ENCODE results near the gene TMEM200A.
"Not testable (repeated sequence)": the region's sequence is repeated elsewhere in the genome, so short reads cannot be mapped to it uniquely, and the experiment has no call there.

Gene TMEM200A

DNA sequence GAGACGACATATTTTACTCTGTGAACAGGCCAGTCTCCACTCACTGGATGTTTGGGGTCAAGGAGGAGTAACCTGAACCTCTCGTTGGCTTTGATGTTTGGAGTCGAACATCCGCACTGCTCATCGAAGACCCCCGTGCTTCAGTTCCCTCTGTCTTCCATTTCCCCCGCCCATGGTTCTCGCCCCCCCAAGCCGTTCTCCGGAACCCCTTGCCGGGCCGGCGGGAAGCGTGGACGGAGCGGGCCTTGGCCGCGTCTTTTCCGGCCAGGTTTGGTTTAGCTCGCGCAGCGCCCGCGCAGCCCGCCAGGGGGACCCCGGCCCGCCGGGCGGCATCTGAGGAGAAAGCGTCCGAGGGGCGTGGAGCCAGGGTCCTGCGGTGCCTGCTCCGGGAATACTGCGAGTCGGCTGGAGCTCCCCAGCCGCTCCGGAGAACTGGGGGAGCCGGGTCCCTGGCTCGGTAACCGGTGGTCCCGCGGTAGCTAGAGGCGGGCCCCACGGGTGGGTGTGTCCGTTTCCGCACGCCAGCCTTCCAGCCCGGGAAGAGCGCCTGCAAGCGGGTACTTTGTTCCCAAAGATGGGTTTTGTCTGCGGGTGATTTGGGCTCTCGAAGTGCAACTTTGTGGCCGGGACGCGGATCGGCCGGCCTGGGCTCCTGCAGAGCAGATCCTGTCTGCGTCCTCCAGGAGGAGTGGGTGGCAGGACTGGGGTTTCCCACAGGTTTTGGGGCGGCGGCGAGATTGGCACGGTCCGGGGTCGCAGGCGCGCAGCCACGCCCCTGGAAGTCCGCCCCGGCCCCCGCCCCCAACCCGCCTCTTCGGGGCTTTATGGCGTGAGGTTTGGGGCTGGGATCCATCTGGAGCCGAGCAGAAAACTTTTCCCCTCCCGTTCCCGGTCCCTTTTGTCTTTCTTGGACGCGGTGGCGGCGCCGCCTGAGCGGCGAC, at the start of gene TMEM200A:
TMEM200A (plus strand) TSS at position 852 of the 941 bp plus-strand sequence. CDS start 74,406 bp downstream, outside the sequence.
- DNase-seq (ENCODE audit: low read depth, low spot score), result no peak

- DNase-seq (ENCODE audit: low read depth, low spot score), result no peak
Measured at GRCh38 chr6:130320908-130321307, 44.9 kb upstream of the TMEM200A start.

DNA sequence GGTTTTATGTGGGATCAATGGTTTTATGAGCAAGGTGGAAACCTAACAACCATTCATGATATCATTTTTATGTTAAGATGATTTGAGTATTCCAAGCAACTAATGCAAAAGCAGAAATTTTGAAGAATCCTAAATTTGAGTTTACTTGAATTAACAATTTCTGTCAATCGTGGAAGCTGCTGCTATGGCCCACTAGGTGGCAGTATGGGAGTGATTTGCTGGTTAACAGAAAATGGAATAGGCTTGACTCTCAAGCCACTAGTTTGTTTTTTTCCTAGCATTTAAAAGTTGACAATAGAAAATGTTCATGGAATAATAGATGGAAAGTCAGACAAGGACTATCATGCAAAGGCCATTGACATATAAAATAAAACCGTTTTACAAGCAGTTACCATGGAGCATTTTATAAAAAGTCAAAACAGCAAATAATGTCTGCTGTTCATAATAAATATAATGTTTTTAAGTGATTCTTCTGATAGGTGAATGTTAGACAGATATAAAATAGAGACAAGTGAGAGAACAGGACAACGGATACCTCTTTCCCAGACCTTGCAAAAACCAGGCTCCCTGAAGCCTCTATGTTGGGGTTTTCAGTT, 43.0 kb upstream of the TMEM200A start:
- DNase-seq (ENCODE audit: low read depth, low spot score), result peak; percentile 19

DNA sequence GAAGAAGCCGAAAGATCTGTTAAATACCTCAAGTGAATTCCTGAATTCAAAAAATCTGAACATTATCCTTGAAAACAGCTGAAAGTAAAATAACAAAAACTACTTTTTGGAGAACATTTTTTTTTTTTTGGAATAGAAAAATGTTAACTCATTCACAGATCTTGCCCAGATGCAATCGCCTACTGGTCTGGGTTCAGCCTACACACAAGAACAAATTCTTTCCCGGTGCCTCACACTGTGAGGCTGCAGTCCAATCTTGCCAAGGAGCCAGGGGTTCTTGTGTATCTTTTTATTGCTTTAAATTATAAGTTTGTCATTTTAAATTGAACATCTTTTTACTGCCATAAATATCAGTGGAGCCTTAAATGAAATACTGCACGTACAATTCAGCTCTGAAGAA, 41.2 kb upstream of the TMEM200A start:
- DNase-seq (ENCODE audit: low read depth, low spot score), result no peak

GRCh38 chr6:130326496-130326895, 39.3 kb upstream of the TMEM200A start:
- no peak for DNase-seq (ENCODE audit: low read depth, low spot score)

- no peak for DNase-seq (ENCODE audit: low read depth, low spot score)
Measured at GRCh38 chr6:130337534-130337933, 28.3 kb upstream of the TMEM200A start.

DNA sequence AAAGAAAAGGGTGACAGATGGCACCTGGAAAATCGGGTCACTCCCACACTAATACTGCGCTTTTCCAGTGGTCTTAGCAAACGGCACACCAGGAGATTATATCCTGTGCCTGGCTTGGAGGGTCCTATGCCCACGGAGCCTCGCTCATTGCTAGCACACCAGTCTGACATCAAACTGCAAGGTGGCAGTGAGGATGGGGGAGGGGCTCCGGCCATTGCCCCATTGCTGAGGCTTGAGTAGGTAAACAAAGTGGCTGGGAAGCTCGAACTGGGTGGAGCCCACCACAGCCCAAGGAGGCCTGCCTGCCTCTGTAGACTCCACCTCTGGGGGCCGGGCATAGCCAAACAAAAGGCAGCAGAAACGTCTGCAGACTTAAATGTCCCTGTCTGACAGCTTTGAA, 19.5 kb upstream of the TMEM200A start:
- DNase-seq (ENCODE audit: low read depth, low spot score), result not testable (repeated sequence)

DNA sequence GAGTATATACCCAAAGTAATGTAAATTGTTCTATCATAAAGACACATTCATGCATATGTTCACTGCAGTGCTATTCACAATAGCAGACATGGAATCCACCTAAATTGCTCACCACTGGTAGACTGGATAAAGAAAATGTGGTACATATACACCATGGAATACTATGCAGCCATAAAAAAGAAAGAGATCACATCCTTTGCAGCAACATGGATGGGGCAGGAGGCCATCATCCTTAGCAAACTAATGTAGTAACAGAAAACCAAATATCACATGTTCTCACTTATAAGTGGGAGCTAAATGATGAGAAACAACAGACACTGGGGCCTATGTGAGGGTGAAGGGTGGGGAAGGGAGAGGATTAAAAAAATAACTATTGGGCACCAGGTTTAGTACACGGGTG, 11.5 kb upstream of the TMEM200A start:
- DNase-seq (ENCODE audit: low read depth, low spot score), result no peak

DNA sequence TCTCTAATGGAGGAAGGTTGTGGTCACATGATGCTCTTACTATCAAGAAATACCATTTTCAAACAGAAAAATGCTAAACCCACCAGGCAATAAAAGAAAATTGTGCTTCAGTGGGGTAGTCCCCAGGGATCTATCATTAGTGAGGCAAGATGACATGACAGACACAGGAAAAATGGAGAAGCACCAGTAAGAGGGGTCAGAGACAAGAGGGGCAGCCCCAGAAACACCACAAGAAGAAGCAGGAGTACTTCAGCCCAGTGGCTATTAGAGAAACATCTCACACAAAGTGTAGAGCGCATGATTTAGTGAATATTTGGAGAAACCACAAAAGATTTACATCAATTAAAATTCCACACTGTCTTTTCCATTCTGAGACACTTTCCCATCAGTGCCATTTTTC, 10.2 kb upstream of the TMEM200A start:
- no peak for DNase-seq (ENCODE audit: low read depth, low spot score)

- no peak for DNase-seq (ENCODE audit: low read depth, low spot score)
Measured at GRCh38 chr6:130357436-130357835, 8.4 kb upstream of the TMEM200A start.

DNA sequence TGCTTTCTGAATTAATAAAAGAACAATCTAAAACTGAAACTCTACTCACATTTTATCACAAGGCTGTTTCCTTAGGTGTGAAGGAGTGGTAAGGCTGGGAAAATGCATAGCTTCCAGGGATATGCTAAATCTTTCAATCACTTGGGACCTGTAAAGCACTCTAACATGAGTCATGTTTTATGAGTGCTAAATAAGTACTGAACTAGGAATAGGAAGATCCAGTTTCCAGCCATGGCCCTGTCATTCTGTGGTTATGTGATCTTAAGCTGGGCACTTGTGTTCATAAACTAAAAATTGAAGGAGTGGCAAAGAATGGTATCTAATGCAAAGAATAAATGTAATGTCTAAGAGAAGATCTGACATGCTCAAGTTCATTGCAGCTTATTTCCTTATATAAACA, 6.1 kb upstream of the TMEM200A start:
- DNase-seq (ENCODE audit: low read depth, low spot score), result no peak

- DNase-seq (ENCODE audit: low read depth, low spot score), result no peak
Measured at GRCh38 chr6:130362128-130362527, 3.7 kb upstream of the TMEM200A start.

DNA sequence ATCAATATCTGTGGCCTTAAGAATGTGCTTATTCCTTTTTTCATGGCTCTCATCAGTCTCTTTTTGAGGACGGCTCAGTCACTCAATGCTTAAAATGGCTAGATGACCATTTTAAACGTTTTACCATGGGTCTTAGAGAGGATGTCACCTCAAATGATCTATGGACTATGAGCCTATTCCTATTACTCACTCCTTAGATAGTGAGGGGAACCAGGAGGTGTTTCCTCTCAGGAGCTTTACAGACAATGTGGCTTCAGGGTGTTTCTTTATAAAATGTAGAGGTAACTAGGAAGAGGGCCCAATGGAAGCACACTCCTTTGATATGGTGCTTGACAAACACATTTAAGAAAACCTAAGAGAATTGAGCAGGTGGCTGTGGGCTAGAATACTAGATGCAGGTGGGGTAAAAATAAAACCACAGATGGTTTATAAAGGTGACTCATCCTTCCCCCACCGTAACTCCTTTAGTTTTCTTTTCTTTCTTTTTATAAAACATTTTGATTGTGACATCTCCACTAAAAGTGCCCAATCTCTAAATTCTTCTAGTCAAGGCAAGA, 1.5 kb upstream of the TMEM200A start:
- DNase-seq (ENCODE audit: low read depth, low spot score), result no peak

DNA sequence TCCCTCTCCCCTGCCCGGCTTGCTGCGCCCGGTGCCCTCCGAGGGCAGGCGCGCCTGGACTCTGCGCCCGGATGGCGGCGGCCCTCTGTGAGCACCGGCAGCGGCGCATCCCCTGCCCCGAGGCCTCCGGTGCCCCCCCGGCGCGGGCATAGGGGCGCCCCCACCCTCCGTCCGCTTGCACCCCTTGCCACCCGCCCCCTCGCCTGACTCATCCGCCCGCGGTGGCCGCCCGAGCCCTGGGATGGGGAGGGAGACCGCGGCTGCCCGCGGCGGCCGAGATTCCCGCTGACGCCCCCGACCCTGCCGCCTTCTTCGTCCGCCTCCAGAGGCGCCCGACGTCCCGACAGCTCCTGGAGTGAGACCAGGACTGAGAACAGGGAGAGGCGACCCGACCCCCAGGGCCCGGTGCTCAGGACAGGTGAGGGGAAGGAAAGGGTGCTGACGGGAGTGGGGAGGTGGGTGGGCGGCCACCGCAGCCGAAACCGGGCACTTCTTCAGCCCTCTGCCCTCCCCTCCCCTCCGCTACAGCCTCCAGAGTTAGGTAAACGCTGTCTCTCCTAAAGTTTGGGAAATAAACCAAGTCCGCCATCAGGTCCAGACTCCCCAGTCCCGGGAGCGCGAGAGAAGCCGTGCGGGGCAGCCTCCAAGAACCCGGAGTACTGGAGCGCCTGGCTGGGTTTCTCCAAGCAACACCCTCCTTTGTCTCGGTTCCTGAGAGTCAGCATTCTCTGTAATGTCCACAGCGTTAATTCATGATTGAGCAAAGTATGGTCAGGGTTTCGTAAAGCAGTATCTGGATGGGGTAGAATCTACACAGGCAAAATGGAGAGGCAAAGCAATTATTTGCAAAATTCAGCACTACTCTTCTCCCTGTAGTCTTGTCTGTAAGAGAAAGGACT, 539 bp downstream of the TMEM200A start:
- no peak for DNase-seq (ENCODE audit: low read depth, low spot score)

DNA sequence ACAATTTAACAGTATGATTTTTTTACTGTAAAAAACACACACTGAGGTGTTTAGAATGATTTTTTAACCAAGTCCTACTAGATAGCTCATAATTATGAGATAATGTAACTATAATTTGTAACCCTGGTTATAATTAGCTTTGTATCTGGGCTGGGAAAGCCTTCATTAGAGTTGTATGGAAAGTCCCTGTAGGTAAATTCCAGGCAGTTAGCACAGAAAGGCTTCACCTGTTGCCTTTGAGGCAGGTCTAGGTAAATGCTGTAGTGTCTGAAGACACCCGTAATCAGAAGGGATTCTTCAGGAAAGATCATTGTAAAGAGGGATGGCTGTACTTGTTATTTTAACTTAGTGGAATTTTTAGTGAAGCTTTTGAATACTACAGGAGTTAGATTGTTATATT, 1.9 kb downstream of the TMEM200A start:
- no peak for DNase-seq (ENCODE audit: low read depth, low spot score)

GRCh38 chr6:130368576-130368975, 2.8 kb downstream of the TMEM200A start:
- DNase-seq (ENCODE audit: low read depth, low spot score), result no peak

GRCh38 chr6:130369831-130370230, 4.0 kb downstream of the TMEM200A start:
- no peak for DNase-seq (ENCODE audit: low read depth, low spot score)

DNA sequence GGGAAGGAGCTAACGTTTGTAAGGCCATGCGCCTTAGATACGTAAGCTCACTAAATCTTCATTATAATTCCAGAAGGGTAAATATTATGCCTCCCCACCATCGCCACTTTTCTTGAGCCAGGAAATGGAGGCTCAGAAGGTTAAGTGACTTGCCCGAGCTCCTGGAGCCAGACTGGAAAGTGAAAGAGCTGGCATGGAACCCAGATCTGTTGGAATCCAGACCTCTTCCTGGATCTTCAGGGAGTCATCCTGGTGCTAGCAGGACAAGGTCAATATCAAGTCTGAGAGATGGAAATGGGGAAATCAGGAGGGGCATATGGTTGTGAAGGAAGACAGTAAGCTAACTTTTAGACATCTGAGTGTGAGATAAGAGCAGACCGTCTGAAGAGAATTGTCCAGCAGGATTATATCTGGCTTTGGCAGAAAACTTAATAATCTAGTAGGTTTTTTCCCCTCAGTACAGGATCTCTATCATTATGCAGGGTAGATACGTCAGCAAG, 6.2 kb downstream of the TMEM200A start:
- DNase-seq (ENCODE audit: low read depth, low spot score), result no peak

GRCh38 chr6:130372786-130373185, 7.0 kb downstream of the TMEM200A start:
- no peak for DNase-seq (ENCODE audit: low read depth, low spot score)

GRCh38 chr6:130373992-130374391, 8.2 kb downstream of the TMEM200A start:
- DNase-seq (ENCODE audit: low read depth, low spot score), result no peak

GRCh38 chr6:130376936-130377335, 11.1 kb downstream of the TMEM200A start:
- DNase-seq (ENCODE audit: low read depth, low spot score), result no peak
